Neural cell (in vitro differentiated cells): ENCODE data around the gene RPS5. TPM values are rescaled to one million over a fixed set of nuclear protein-coding genes. Genes with fewer than 3 reads are reported as not detected.

Experiments
- H2AFZ ChIP-seq: fragments of 200-600, 300-800 bp; sonication (generic), shearing (Covaris generic); 2 replicates; pipeline ENCODE4 v1.6.0; 2014; ENCODE audit warnings: low read depth, mild to moderate bottlenecking, antibody characterized with exemption, low read length, moderate library complexity
- H3F3A ChIP-seq: fragments of 200-600 bp; shearing (Covaris generic); 2 replicates; pipeline ENCODE4 v1.6.1; 2016; ENCODE audit warnings: mild to moderate bottlenecking, moderate library complexity, mixed read lengths, antibody characterized with exemption, low read length; ENCODE audit not compliant: insufficient read depth, poor library complexity, severe bottlenecking
- H3K27ac ChIP-seq: fragments of 200-600, 300-800 bp; sonication (generic), shearing (Covaris generic); 2 replicates; pipeline ENCODE4 v1.5.1; 2014; ENCODE audit warnings: mild to moderate bottlenecking, low read length, moderate library complexity
- H3K27me3 ChIP-seq: fragments of 300-800, 200-600 bp; sonication (generic), shearing (Covaris generic); 2 replicates; pipeline ENCODE4 v1.6.0; 2014; ENCODE audit warnings: mild to moderate bottlenecking, low read depth, low read length, moderate library complexity; ENCODE audit not compliant: insufficient read depth
- H3K36me3 ChIP-seq: fragments of 300-800, 200-600 bp; sonication (generic), shearing (Covaris generic); 2 replicates; pipeline ENCODE4 v1.5.1; 2014; ENCODE audit warnings: mild to moderate bottlenecking, antibody characterized with exemption, low read length, moderate library complexity; ENCODE audit not compliant: insufficient read depth
- H3K4me2 ChIP-seq: fragments of 300-800, 200-600 bp; sonication (generic), shearing (Covaris generic); 2 replicates; pipeline ENCODE4 v1.6.0; 2014; ENCODE audit warnings: mild to moderate bottlenecking, low read length
- H3K4me3 ChIP-seq: fragments of 300-800, 200-600 bp; sonication (generic), shearing (Covaris generic); 2 replicates; pipeline ENCODE4 v1.5.1; 2014; ENCODE audit warnings: mild to moderate bottlenecking, low read length, moderate library complexity
- H3K79me2 ChIP-seq: fragments of 200-600 bp; shearing (Covaris generic); replicated peaks from 2 replicates; pipeline ENCODE4 v1.6.0; 2014; ENCODE audit warnings: mild to moderate bottlenecking, low read length, moderate library complexity; ENCODE audit not compliant: insufficient read depth
- H3K9ac ChIP-seq: fragments of 300-800, 200-600 bp; sonication (generic), shearing (Covaris generic); 2 replicates; pipeline ENCODE4 v1.6.1; 2016; ENCODE audit warnings: mild to moderate bottlenecking, low read length, mixed read lengths
- H3K9me2 ChIP-seq: fragments of 200-600 bp; shearing (Covaris generic); 2 replicates; pipeline ENCODE4 v1.6.1; 2016; ENCODE audit warnings: mild to moderate bottlenecking, low read length, mixed read lengths; ENCODE audit not compliant: insufficient read depth
- H3K9me3 ChIP-seq: fragments of 200-600, 300-800 bp; sonication (generic), shearing (Covaris generic); 2 replicates; pipeline ENCODE4 v1.6.1; 2016; ENCODE audit warnings: mild to moderate bottlenecking, mixed run types, low read length, moderate library complexity, mixed read lengths
- H4K20me1 ChIP-seq: fragments of 200-600 bp; shearing (Covaris generic); 2 replicates; pipeline ENCODE4 v1.6.1; 2016; ENCODE audit warnings: mild to moderate bottlenecking, mixed run types; ENCODE audit not compliant: insufficient read depth
- EP300 ChIP-seq: fragments of 450-650 bp; conservative IDR thresholded peaks from 2 replicates; pipeline ENCODE4 v1.6.1; 2014; ENCODE audit warnings: antibody characterized with exemption, mild to moderate bottlenecking, moderate library complexity; ENCODE audit not compliant: poor library complexity, severe bottlenecking
- EZH2 ChIP-seq: fragments of 200-600, 300-800 bp; shearing (Covaris generic), sonication (generic); IDR thresholded peaks from 2 replicates; pipeline ENCODE4 v1.6.1; 2014; ENCODE audit warnings: antibody characterized with exemption, low read length, borderline replicate concordance, mild to moderate bottlenecking; ENCODE audit not compliant: insufficient read depth, poor library complexity, severe bottlenecking
- MXI1 ChIP-seq: fragments of 450-650 bp; conservative IDR thresholded peaks from 2 replicates; pipeline ENCODE4 v1.6.1; 2014; ENCODE audit warnings: antibody characterized with exemption, mild to moderate bottlenecking; ENCODE audit not compliant: poor library complexity, severe bottlenecking
- POLR2AphosphoS5 ChIP-seq: IDR thresholded peaks from 2 replicates; pipeline ENCODE4 v1.6.1; 2012
- RAD21 ChIP-seq: fragments of 450-650 bp; conservative IDR thresholded peaks from 2 replicates; pipeline ENCODE4 v1.6.1; 2014; ENCODE audit warnings: antibody characterized with exemption, mild to moderate bottlenecking, moderate library complexity
- SMC3 ChIP-seq: fragments of 450-650 bp; conservative IDR thresholded peaks from 2 replicates; pipeline ENCODE4 v1.6.1; 2014; ENCODE audit warnings: antibody characterized with exemption, mild to moderate bottlenecking, moderate library complexity; ENCODE audit not compliant: poor library complexity
- TAF1 ChIP-seq: IDR thresholded peaks from 2 replicates; pipeline ENCODE4 v1.6.1; 2012; ENCODE audit warnings: low read depth
- polyA plus RNA-seq: library from polyadenylated mRNA; depleted of rRNA; stranded (reverse); fragments of >200 nt; gene quantifications from 2 replicates; pipeline ENCODE4 v1.2.3, GENCODE V29; 2014
- TF ChIP-seq, protein P1 (sequence below): fragments of 450-650 bp; IDR thresholded peaks from 2 replicates; pipeline ENCODE4 v1.5.1; 2014; ENCODE audit warnings: antibody characterized with exemption, mild to moderate bottlenecking, moderate library complexity; ENCODE audit not compliant: poor library complexity, severe bottlenecking
- TF ChIP-seq, protein P2 (sequence below): IDR thresholded peaks from 2 replicates; pipeline ENCODE4 v1.6.1; 2012; ENCODE audit warnings: borderline replicate concordance

Gene RPS5
- polyA plus RNA-seq, 1 donor from 2014 or later, result 1,514 TPM

DNA sequence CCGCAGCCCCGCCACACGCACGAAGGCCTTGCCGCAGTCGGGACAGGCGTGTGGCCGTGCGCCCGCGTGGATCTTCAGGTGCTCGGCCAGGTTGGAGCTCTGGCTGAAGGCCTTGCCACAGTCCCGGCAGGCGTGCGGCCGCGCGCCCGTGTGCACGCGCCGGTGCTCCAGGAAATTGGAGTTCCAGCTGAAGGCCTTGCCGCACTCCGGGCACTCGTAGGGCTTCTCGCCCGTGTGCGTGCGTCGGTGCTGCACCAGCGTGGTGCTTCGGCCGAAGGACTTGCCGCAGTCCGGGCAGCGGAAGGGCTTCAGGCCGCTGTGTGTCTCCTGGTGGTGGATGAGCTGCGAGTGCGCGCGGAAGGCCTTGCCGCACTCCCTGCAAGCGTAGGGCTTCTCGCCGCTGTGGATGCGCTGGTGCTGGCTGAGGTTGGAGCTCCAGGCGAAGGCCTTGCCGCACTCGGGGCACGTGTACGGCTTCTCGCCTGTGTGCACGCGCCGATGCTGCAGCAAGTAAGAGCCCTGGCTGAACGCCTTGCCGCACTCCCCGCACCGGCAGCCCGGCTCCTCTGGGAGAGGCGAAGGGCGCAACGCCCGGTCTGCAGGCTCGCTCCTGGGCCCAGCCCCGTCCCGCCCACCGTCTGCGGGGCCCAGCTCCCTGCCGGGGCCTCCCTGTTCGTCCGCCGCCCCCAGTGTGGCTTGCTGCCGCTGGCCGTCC, 30.1 kb upstream of the RPS5 start:
- Histone ChIP-seq H4K20me1 (no peaks in the 10 kb centered on the region), H3K9ac (no peak overlapping the region), H3K27me3 (no peaks in the 10 kb centered on the region), H3K36me3 (no peaks in the 10 kb centered on the region), H3K9me2 (no peaks in the 10 kb centered on the region), H3K4me2 (no peak overlapping the region), H3K79me2 (no peaks in the 10 kb centered on the region), H3K4me3 (no peak overlapping the region), H3K9me3 (no peaks in the 10 kb centered on the region), H3F3A (peaks cover under 1% of the 10 kb centered on the region), H3K27ac (no peak overlapping the region), H2AFZ (no peak overlapping the region)
- TF ChIP-seq EZH2, result no peak

DNA sequence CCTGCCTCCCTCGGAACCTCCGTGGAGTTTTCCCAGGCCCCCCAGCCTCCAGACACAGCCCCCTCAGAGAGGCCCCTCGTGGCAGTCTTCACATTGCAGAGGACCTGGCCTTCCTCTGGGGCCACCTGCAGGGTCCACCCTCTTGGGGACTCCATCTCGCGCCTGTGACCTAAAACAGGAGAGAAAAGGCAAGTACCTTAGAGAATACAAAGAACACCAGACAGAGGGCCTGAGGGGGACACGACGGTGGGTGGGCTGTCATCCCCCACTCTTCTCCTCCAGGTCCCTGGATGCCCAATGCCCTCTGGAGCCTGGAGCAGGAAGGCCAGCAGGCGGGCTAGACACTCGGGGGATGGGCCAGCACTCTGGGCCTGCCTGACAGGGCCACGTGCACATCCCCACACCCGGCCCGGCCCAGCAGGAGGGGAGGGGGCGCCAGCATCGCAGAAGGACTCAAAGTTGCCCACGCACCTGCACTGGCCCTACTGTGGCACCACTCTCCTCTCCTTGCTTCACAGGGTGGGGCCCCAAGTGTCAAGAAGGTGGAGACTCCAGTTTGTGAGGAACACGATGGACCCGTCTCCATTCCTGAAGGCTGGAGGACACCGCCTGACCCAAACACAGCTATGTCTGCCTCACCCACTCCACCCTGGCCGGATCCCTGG, 29.5 kb upstream of the RPS5 start:
- Histone ChIP-seq H4K20me1 (no peaks in the 10 kb centered on the region), H3K9ac (no peak overlapping the region), H3F3A (peaks cover 5% of the 10 kb centered on the region), H3K27ac (no peak overlapping the region), H3K27me3 (no peaks in the 10 kb centered on the region), H3K79me2 (no peaks in the 10 kb centered on the region), H3K9me2 (no peaks in the 10 kb centered on the region), H2AFZ (no peak overlapping the region), H3K4me2 (no peak overlapping the region), H3K36me3 (no peaks in the 10 kb centered on the region), H3K4me3 (no peak overlapping the region), H3K9me3 (no peaks in the 10 kb centered on the region)
- TF ChIP-seq EZH2 (no peak), RAD21 (no peak), SMC3 (no peak), EP300 (no peak), POLR2AphosphoS5 (no peak), MXI1 (no peak), TAF1 (no peak)
- TF ChIP-seq, protein P1, sequence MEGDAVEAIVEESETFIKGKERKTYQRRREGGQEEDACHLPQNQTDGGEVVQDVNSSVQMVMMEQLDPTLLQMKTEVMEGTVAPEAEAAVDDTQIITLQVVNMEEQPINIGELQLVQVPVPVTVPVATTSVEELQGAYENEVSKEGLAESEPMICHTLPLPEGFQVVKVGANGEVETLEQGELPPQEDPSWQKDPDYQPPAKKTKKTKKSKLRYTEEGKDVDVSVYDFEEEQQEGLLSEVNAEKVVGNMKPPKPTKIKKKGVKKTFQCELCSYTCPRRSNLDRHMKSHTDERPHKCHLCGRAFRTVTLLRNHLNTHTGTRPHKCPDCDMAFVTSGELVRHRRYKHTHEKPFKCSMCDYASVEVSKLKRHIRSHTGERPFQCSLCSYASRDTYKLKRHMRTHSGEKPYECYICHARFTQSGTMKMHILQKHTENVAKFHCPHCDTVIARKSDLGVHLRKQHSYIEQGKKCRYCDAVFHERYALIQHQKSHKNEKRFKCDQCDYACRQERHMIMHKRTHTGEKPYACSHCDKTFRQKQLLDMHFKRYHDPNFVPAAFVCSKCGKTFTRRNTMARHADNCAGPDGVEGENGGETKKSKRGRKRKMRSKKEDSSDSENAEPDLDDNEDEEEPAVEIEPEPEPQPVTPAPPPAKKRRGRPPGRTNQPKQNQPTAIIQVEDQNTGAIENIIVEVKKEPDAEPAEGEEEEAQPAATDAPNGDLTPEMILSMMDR, result no peak
- TF ChIP-seq, protein P2, sequence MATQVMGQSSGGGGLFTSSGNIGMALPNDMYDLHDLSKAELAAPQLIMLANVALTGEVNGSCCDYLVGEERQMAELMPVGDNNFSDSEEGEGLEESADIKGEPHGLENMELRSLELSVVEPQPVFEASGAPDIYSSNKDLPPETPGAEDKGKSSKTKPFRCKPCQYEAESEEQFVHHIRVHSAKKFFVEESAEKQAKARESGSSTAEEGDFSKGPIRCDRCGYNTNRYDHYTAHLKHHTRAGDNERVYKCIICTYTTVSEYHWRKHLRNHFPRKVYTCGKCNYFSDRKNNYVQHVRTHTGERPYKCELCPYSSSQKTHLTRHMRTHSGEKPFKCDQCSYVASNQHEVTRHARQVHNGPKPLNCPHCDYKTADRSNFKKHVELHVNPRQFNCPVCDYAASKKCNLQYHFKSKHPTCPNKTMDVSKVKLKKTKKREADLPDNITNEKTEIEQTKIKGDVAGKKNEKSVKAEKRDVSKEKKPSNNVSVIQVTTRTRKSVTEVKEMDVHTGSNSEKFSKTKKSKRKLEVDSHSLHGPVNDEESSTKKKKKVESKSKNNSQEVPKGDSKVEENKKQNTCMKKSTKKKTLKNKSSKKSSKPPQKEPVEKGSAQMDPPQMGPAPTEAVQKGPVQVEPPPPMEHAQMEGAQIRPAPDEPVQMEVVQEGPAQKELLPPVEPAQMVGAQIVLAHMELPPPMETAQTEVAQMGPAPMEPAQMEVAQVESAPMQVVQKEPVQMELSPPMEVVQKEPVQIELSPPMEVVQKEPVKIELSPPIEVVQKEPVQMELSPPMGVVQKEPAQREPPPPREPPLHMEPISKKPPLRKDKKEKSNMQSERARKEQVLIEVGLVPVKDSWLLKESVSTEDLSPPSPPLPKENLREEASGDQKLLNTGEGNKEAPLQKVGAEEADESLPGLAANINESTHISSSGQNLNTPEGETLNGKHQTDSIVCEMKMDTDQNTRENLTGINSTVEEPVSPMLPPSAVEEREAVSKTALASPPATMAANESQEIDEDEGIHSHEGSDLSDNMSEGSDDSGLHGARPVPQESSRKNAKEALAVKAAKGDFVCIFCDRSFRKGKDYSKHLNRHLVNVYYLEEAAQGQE, result no peak
